Liver (tissue), 3 donors: Measurements from ENCODE around the gene CENPF.

Experiments
- ATF3 ChIP-seq: IDR thresholded peaks from 2 replicates; pipeline ENCODE4 v1.6.1; 2016; ENCODE audit warnings: antibody characterized with exemption
- CTCF ChIP-seq: fragments of 150-350 bp; IDR thresholded peaks from 2 replicates; pipeline ENCODE4 v1.5.1; 2017; ENCODE audit warnings: improper control_type of control experiment, low read depth, low read length; ENCODE audit not compliant: missing input control
- EGR1 ChIP-seq, 2 donors: IDR thresholded peaks; 2 replicates each; pipeline ENCODE4 v1.6.1; 2016 to 2018; ENCODE audit warnings: antibody characterized with exemption in 2 of 2, low read depth in 2 of 2
- JUND ChIP-seq, 2 donors: IDR thresholded peaks; 2 replicates each; pipeline ENCODE4 v1.6.1; 2016; ENCODE audit warnings: antibody characterized with exemption in 2 of 2
- MAX ChIP-seq: IDR thresholded peaks from 2 replicates; pipeline ENCODE4 v1.6.1; 2016; ENCODE audit warnings: antibody characterized with exemption
- NR2F2 ChIP-seq: IDR thresholded peaks from 2 replicates; pipeline ENCODE4 v1.6.1; 2016; ENCODE audit warnings: antibody characterized with exemption
- RAD21 ChIP-seq, 2 donors: IDR thresholded peaks; 2 replicates each; pipeline ENCODE4 v1.6.1; 2016; ENCODE audit warnings: antibody characterized with exemption in 2 of 2, mild to moderate bottlenecking in 2 of 2
- REST ChIP-seq: IDR thresholded peaks from 2 replicates; pipeline ENCODE4 v1.6.1; 2016; ENCODE audit warnings: antibody characterized with exemption, mild to moderate bottlenecking
- RXRA ChIP-seq, 2 donors: IDR thresholded peaks; 2 replicates each; pipeline ENCODE4 v1.6.1; 2017 to 2018; ENCODE audit warnings: antibody characterized with exemption in 2 of 2, mild to moderate bottlenecking in 1 of 2
- TAF1 ChIP-seq: conservative IDR thresholded peaks from 2 replicates; pipeline ENCODE4 v1.6.1; 2016; ENCODE audit warnings: antibody characterized with exemption, mild to moderate bottlenecking
- donor health status: healthy.
- donor health status: healthy.

- TF ChIP-seq CTCF (peak; percentile 44), RXRA (IDR thresholded peaks at IDR 0.05) (no peak), TAF1 (no peak), RAD21 (IDR thresholded peaks at IDR 0.05) (peak; percentile 76 to 79), ATF3 (no peak), REST (no peak), MAX (no peak), JUND (IDR thresholded peaks at IDR 0.05) (no peak), NR2F2 (no peak), EGR1 (IDR thresholded peaks at IDR 0.05; ENCODE audit: low read depth in 2 of 2) (no peak)
Observed at GRCh38 chr1:214584805-214585766, 17.9 kb upstream of the CENPF start.
